Colonic mucosa (tissue), 4 donors: Measurements from ENCODE around the gene QRICH2. TPM values are rescaled to one million over a fixed set of nuclear protein-coding genes. Genes with fewer than 3 reads are reported as not detected.
"Not testable (repeated sequence)": the region's sequence is repeated elsewhere in the genome, so short reads cannot be mapped to it uniquely, and the experiment has no call there.

Experiments
- DNase-seq: peaks from one replicate; pipeline ENCODE4 v3.0.0-alpha.2; 2020
- H3K27ac ChIP-seq: fragments of 200-600 bp; one replicate; pipeline ENCODE4 v1.8.0; 2021
- H3K27me3 ChIP-seq: fragments of 200-600 bp; one replicate; pipeline ENCODE4 v1.8.0; 2021
- H3K36me3 ChIP-seq: fragments of 200-600 bp; one replicate; pipeline ENCODE4 v1.8.0; 2021
- H3K4me1 ChIP-seq: fragments of 200-600 bp; one replicate; pipeline ENCODE4 v1.8.0; 2021; ENCODE audit warnings: mild to moderate bottlenecking
- H3K4me3 ChIP-seq: fragments of 200-600 bp; one replicate; pipeline ENCODE4 v1.8.0; 2021
- H3K9ac ChIP-seq, 2 donors: one replicate each; pipeline ENCODE4 v1.7.0; 2013; ENCODE audit warnings: control low read depth in 2 of 2, low read depth in 2 of 2, low read length in 2 of 2
- H3K9me3 ChIP-seq: fragments of 200-600 bp; one replicate; pipeline ENCODE4 v1.8.0; 2021
- CTCF ChIP-seq: fragments of 200-600 bp; IDR thresholded peaks from one replicate; pipeline ENCODE4 v1.8.0; 2022; ENCODE audit warnings: antibody characterized with exemption, mild to moderate bottlenecking
- intact Hi-C: fragments of 100-400 bp; cut with DNase I; formaldehyde crosslinking; loops from one replicate; pipeline ENCODE4 v1.14.1; 2022
- total RNA-seq, 2 donors: library from RNA; stranded (reverse); fragmentation: NEBNext Ultra II Directional in 1 of 2; extraction: Animal tissue kit (Norgen Biotek cat#: 25700) in 1 of 2; gene quantifications; one replicate each; pipeline ENCODE4 v1.2.1, GENCODE V29; 2021
- donor health status: healthy.
- donor health status: DM: no; HTN: no; CAD: no.
- donor health status: DM: no; HTN: no; CAD: no.

Gene QRICH2
- total RNA-seq, 2 donors from 2014 or later: 1.2 to 5.7 TPM

- peak; percentile 27 for DNase-seq
- Histone ChIP-seq H3K27me3 (no peaks in the 10 kb centered on the region), H3K36me3 (no peaks in the 10 kb centered on the region), H3K27ac (peak overlapping the region; percentile 58), H3K4me3 (no peak overlapping the region), H3K4me1 (no peaks in the 10 kb centered on the region), H3K9me3 (no peaks in the 10 kb centered on the region), H3K9ac (peak overlapping the region in 1 of 2 donors; percentile 35)
- no peak for TF ChIP-seq CTCF
- intact Hi-C loops: no loop called here
Observed at GRCh38 chr17:76251478-76252039, 56.5 kb downstream of the QRICH2 start.

GRCh38 chr17:76250141-76250540 is 57.9 kb downstream of the QRICH2 start:
- H3K4me3 ChIP-seq: no peak overlapping the region
- H3K4me1 ChIP-seq: no peaks in the 10 kb centered on the region
- H3K36me3 ChIP-seq: no peaks in the 10 kb centered on the region
- no peak overlapping the region for H3K27ac ChIP-seq
- TF ChIP-seq CTCF: no peak
- no peak for DNase-seq
- no peaks in the 10 kb centered on the region for H3K9me3 ChIP-seq
- intact Hi-C loops: no loop called here
- no peaks in the 10 kb centered on the region for H3K27me3 ChIP-seq
- H3K9ac ChIP-seq: no peak overlapping the region

GRCh38 chr17:76248013-76248782 is 59.9 kb downstream of the QRICH2 start:
- intact Hi-C loops: loop anchor here (2.0 kb wide), 1 partner anchor 31 kb away; no protein-coding TSS in a partner anchor
- H3K27ac ChIP-seq: no peak overlapping the region
- TF ChIP-seq CTCF: no peak
- no peaks in the 10 kb centered on the region for H3K27me3 ChIP-seq
- H3K4me1 ChIP-seq: no peaks in the 10 kb centered on the region
- no peak for DNase-seq
- no peaks in the 10 kb centered on the region for H3K9me3 ChIP-seq
- H3K36me3 ChIP-seq: no peaks in the 10 kb centered on the region
- H3K9ac ChIP-seq: no peak overlapping the region
- H3K4me3 ChIP-seq: no peak overlapping the region

GRCh38 chr17:76247304-76247703 is 60.8 kb downstream of the QRICH2 start:
- intact Hi-C loops: no loop called here
- H3K9me3 ChIP-seq: no peaks in the 10 kb centered on the region
- H3K4me3 ChIP-seq: no peak overlapping the region
- no peaks in the 10 kb centered on the region for H3K27me3 ChIP-seq
- H3K36me3 ChIP-seq: no peaks in the 10 kb centered on the region
- TF ChIP-seq CTCF: no peak
- no peak overlapping the region for H3K27ac ChIP-seq
- DNase-seq: no peak
- H3K9ac ChIP-seq: no peak overlapping the region
- no peaks in the 10 kb centered on the region for H3K4me1 ChIP-seq

- no peaks in the 10 kb centered on the region for H3K9me3 ChIP-seq
- H3K4me3 ChIP-seq: no peak overlapping the region
- TF ChIP-seq CTCF: no peak
- peak overlapping the region; percentile 1 for H3K27ac ChIP-seq
- H3K36me3 ChIP-seq: no peaks in the 10 kb centered on the region
- peak overlapping the region in 1 of 2 donors; percentile 55 for H3K9ac ChIP-seq
- H3K4me1 ChIP-seq: no peaks in the 10 kb centered on the region
- intact Hi-C loops: no loop called here
- H3K27me3 ChIP-seq: no peaks in the 10 kb centered on the region
- no peak for DNase-seq
Observed at GRCh38 chr17:76246080-76247066, 61.7 kb downstream of the QRICH2 start.

- DNase-seq, H3K27me3 ChIP-seq, H3K4me3 ChIP-seq, H3K36me3 ChIP-seq, intact Hi-C loops, H3K4me1 ChIP-seq, H3K9me3 ChIP-seq, H3K9ac ChIP-seq, H3K27ac ChIP-seq: not testable (repeated sequence)
Observed at GRCh38 chr17:76244721-76245120, 63.4 kb downstream of the QRICH2 start.
